SK-N-SH (cell line): Measurements from ENCODE around the gene SIGLEC1.

Experiments
- CHD2 ChIP-seq: fragments of 150-350 bp; IDR thresholded peaks from 2 replicates; pipeline ENCODE4 v1.6.1; 2018; ENCODE audit warnings: low read length; ENCODE audit not compliant: partially characterized antibody
- CTCF ChIP-seq: fragments of 200-600 bp; sonication (generic); IDR thresholded peaks from 2 replicates; pipeline ENCODE4 v1.6.1; 2017; ENCODE audit warnings: antibody characterized with exemption, mild to moderate bottlenecking, moderate library complexity
- JUND ChIP-seq: IDR thresholded peaks from 2 replicates; pipeline ENCODE4 v1.4.0; 2012
- MAX ChIP-seq: IDR thresholded peaks from 2 replicates; pipeline ENCODE4 v1.4.0; 2012; ENCODE audit warnings: low read depth
- NRF1 ChIP-seq: IDR thresholded peaks from 2 replicates; pipeline ENCODE4 v1.6.1; 2012; ENCODE audit warnings: low read depth, mild to moderate bottlenecking, low read length
- POLR2AphosphoS5 ChIP-seq: IDR thresholded peaks from 2 replicates; pipeline ENCODE4 v1.6.1; 2012; ENCODE audit warnings: low read depth, low read length
- RAD21 ChIP-seq: IDR thresholded peaks from 2 replicates; pipeline ENCODE4 v1.6.1; 2012; ENCODE audit warnings: mild to moderate bottlenecking, low read length
- REST ChIP-seq: IDR thresholded peaks from 2 replicates; pipeline ENCODE4 v1.6.1; 2012; ENCODE audit warnings: mild to moderate bottlenecking, low read depth, low read length, moderate library complexity

- TF ChIP-seq CHD2 (no peak), REST (no peak), CTCF (no peak), MAX (no peak), NRF1 (no peak), POLR2AphosphoS5 (no peak), RAD21 (no peak), JUND (no peak)
Observed at GRCh38 chr20:3678198-3678597, 34.2 kb downstream of the SIGLEC1 start.
